NCI-H1694 treated with DMSO at 0.1 percent for 48 hours (cell line): ENCODE measurements around the gene PEX14.

Experiments
- DNase-seq: peaks from one replicate; lab custom pipeline; 2025; lab: John Stamatoyannopoulos, UW

PEX14 gene

DNA sequence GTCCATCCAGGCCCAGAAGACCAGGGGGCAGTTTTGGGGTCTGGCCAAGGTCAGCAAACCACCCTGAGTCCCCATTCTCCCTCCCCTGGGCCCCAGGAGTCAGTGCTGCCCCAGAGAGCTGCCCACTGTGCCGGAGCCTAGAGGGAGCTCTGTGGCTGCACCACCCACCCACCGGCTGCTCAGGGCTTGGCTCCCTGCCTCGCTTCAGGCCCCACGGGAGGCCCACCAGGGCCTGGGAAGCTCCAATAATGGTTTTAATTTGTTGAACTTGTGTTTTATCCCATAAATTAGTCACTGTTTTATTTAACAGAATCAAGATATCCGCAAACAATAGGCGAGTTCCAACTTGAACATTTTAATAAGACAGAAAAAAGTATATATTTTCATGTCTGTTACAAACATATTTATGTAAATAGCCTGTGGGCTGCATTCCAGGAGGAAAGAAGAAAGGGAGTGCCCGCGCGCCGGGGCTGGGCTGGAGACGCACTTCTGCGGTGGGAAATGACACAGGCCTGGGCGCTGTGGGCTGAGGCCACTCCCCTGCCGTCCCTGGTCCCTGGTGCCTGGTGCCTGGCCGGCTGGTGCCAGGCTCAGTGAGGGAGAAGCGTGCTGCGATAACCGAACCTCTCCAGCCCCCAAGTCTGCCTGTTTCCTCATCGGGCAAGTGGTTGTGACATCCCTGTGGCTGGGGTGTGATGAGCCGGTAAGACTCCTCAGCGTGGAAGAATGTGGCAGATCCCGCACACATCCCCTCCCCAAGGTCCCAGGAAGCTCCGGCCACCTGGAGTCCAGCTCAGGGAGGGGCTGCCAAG lies 160.5 kb downstream of the PEX14 start:
- DNase-seq = peak; percentile 73

DNA sequence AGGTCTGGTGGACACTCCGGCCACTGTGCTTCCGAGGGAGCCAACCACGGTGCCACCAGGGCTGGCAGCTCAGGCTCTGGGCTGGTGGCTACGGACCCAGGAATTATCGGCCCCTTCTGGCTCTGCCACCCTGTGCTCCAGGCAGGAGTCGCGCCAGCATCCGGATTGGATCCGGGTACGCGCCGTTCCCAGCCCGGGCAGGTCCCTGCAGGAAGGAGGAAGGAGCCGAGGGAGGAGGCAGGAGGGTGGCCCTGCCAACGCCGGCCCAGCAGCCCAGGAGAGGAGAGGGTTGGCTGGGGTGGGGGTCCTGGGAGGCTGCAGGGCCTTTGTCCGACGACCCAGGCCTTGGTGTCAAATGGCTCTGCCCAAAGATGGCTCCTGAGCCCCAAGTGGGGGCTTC lies 161.2 kb downstream of the PEX14 start:
- no peak for DNase-seq

DNA sequence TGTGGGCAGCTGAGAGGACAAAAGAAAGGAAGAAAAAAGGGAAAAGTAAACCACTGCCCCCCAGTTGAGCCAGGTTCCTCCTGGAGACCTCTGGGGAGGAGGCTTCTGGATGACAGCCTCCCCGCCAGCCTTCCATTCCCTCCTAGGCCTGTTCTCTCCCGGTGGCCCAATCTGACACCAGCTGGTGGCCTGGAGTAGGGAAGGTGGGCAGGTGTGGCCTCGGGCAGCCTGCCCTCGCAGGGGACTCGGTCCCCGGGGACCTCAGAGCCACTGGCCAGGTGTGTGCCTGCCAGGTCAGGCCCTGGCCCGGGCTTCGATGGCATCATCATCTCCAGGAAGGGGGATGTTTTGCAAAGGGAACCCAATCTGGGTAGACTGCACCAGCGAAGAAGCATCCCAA lies 162.7 kb downstream of the PEX14 start:
- DNase-seq = no peak

DNA sequence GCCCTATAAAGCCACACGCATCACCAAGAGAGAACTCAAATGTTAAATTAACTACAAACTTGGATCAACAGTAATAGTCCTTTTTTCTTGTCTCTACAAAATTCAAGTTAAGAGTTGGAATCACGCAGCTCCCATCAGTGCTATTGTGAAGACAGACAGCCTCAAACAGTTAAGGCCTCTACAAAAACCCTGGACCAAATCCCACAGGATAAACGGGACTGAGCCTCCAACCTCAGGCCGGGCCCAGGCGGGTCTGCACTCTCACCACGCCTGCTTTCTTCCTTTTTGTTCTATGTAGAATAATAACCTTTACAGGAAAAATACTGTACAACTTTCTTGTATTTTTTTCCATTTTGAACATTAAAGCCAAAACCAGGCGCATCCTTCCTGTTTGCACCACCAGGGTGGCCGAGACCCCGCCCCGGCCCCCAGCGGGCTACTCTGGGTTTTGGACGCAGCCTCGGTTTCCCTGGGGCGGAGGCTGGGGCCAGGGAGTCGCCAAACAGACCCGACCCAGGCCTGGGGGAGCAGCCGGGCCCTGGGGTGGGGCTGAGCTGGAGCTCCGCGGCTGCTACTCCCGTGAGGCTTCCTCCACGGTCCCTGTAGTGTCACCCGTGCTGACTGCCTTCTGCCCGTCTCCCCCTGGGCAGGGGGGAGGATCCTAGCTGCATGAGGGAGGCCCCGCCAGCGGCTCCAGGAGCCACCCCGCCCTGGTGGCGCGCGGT lies 163.2 kb downstream of the PEX14 start:
- DNase-seq = no peak

DNA sequence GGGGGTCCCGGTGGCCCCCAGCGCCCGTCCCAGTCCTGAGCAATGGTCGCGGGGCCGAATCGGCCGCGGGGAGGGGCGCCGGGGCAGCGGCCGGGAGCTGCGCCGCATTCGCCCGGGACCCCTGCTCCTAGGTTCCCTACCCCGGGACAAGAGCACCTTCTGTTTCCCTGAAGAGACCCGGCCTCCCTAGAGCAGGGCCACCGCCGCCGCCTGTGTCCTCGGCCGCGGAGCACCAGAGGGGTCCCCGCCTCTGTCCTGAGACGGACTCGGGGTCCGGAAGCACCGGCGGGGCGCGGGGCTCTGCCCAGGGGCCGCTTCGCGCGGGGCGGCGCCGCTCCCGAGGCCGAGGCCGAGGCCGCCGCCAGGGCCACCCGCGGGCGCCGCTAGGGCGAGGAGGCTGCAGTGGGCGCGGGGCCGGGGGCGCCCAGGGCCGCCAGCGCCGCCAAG lies 163.8 kb downstream of the PEX14 start:
- no peak for DNase-seq

DNA sequence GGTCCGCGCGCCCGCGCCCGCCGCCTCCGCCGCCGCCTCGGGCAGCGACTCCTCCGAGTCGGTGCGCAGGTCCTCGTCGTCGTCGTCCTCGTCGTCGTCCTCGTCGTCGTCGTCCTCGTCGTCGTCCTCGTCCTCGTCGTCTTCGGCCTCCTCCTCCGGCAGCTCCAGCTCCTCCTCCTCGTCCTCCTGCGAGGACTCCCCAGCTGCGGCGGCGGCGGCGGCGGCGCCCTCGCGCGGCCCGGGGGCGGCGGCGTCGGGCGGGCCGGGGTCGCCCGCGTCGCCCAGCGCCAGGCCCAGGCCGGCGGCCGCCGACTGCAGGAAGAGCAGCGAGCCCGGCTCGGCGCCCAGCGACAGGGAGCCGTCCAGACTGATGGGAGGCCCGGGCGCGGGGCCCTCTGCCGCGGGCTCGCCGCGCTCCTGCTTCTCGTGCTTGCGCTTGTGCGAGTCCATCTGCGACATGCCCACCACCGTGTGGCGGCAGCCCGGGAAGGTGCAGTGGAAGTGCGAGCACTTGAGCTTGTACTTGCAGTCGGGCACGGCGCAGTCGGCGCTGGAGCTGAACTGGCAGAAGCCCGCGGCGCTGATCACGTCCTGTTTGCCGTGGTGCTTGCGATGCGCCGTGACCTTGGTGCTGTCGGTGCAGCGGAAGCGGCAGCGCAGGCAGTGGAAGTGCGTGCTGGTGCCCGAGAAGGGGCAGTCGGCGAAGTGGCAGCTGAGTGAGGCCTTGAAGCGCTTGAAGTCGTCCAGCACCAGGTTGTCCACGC lies 164.4 kb downstream of the PEX14 start:
- no peak for DNase-seq

DNA sequence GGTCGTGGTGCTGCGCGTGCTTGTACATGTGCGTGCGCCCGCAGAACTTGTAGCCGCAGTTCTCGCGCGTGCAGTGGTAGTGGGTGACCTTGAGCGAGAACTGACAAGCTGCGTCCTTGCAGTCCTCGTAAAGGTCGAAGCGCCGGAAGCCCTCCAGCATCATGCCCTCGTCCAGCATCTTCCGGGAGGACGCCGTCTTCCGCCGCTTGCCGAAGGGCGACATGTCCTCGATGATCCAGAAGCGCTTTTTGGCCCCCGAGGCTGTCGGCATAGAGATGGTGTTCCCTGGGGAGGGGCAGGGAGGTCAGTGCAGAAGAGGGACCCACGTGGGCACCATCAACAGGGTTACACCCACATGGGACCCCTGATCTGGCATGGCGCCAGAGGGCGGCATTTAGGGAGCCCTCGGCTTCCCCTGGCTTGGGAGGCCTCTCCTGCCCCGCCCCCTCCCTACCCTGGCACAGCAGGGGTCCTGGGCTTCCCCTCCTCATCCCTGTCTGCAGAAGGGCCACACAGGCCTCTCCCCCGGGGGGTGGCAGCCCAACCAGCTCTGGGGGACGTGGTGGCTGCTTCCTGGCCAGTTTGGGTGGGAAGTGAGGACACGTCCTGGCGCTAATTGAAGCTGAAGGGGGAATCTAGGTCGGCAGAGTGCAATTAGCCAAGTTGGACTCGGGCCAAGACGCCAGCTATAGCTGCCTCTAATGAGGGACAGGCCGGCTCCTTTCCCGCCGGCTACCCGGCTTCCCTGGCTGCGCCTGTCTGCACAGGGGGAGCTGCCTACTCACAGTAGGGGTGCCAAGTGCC lies 165.2 kb downstream of the PEX14 start:
- DNase-seq = peak; percentile 59

DNA sequence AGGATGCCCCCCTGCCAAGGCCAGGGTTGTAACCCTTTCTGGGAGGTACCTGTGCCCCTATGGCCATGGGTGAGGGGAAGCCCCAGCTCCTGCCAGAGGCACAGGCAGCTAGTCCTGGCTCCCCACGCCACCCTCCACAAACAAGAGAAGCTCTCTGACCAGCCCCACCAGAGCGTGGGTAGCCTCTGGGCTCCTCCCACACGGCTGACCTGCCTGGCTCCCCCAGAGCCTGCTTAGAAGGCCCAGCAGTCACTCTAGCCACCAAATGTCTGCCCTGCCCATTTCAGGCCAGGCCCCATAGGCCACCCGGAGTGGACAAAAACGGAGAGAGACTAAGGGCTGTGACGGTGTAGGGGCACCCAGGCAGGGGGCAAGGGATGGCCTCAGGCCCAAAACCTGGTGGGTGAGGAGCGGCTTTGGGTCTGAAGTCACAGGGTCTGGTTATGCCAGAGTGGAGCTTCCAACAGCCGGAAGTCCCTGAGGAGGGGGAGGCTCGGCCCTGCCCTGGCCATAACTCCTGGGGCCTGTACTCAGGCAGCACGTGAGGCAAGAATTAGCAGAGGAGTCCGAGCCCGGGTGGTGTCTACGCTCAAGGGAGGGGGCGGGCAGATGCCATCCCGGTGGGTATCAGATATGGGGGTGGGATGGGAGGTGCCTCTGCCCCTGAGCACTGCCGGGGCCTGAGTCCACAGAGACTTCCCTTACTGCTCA lies 166.2 kb downstream of the PEX14 start:
- DNase-seq = no peak

DNA sequence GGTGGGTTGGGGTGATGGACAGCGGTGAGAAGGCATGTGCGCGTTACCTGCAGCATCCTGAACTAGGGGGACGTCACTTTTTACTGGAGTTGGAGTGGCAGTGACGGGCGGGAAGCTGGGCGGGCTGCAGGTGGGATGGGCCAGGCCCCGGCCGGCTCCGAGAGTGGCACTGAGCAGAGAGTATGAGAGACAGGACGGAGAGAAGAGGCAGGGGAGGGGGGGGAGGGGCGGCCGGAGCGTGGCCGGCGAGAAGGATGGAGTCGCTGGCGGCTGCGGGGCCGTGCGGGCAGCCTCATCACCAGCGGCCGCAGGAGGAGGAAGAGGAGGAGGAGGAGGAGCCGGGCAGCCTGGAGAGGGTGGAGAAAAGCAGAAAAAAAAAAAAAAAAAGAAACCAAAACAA lies 167.2 kb downstream of the PEX14 start:
- no peak for DNase-seq

DNA sequence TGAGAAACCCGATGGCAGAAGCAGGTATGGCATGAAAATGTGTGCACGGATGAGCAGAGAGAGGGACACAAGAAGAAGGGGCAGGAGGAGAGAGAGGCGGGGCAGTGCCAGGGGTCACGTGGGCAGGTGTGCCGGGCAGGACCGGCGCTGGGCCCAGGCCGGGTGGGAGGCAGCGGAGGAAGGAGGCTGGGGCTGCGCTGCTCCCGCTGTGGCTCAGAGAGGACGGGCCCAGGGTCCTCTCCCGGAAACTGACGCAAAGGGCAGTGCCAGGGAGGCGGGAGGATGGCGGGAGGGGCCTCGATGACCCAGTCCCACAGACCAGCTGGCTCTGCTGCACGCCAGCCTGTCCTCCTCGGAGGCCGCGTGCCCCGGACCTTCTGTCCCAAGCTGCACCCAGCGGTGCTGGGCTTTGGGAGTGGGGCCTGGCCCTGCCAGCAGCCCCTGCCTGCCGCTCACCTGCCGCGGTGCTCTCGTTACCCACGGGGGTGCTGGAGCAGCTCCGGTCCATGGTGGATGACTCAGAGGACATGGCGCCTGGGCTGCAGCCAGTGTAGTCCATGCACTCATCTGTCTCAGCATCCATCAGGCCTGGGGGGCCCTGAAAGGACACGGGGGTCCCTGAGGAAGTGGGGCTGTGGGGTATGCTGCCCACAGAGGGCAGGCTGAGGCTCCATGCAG lies 167.8 kb downstream of the PEX14 start:
- DNase-seq = no peak

DNA sequence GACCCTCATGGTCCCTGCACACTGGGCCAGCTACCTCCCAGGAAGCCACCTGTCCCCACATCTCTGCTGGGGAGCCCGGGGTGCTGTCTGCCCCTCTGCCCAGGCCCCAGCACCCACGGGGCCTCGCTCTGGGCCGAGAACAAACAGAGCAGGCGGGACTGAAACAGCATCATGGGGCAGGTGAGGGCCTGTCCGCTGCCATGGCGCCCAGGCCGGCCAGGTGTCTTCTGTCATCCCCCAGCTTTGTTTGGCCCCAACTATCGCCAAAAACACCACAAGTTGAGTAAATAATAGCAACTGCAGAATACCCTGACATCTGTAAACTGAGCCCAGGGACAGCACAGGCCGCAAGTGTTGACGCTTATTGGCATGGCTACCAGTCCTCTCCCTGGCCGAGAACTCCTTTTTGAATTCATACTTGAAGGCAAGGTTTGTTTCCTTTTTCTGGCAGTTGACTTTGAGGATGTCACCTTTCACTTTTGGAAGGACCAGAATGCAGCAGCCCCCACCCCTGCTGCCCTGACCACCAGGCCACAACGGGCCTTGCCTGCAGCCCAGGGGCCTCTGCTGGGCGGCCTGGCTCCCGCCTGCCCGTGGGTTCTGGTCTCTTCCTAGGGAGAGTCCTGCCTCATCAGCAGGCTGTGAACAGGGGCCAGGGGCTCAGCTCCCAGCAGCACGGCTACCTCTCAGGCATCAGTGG lies 169.0 kb downstream of the PEX14 start:
- DNase-seq = no peak

DNA sequence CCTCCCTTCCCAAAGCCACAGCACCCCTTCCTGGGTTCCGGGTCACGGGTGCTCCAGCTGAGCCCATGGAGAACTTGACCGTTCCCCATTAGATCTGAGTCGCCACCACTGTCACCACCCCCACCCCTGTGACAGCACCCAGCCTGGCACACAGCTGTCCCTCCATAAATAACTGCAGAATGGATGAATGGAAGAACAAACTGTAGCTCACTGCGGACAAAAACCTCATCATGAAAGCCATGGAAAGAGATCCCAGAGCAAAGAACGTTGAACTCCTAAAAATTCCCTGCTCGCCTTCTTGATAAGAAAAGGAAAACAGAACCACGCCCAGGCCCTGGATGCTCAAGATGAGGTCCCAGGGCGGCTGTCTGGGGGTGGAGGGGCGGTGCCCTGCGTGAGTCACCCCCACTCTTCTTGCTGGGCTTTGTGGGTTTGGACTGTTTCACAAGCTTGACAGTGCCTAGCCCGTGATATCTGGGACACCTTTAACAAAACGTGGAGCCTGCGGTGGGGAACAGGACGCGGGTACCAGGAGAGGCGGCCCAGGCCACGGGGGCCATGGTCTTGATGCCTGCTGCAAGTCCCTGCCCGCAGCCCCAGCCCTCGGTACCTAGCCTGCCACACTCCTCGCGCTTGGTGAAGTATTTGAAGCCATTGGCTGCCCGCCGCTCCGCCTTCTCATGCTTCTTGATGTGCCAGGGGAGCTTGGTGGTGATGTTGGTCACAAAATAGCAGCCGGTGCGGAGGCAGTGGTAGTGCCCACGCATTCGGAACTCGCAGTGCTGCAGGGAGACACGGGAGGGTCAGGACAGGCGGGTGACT lies 169.8 kb downstream of the PEX14 start:
- no peak for DNase-seq

DNA sequence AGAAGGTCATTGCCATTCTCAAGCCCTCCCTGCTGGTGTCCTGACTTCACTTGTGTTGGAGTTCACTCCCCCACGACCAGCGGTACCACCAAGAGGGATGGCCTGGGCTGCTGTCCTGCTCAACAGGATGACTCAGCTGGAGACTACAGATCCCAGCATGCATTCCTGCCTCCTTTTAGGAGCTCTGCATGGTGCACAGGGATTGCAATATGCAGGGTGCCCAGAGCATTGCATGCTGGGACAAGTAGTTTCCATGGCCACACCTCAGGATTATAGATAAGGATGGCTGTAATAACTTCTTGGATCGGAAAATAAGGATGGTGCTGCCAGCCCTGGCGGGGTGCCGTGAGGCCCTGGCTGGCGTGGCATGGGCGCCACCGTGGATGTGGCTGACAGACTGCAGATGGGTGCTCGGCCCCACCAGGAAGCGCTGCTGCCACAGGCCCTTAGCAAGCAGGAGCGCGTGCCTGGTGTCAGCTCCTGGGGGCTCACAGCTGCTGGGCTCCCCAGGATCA lies 171.7 kb downstream of the PEX14 start:
- DNase-seq = no peak

DNA sequence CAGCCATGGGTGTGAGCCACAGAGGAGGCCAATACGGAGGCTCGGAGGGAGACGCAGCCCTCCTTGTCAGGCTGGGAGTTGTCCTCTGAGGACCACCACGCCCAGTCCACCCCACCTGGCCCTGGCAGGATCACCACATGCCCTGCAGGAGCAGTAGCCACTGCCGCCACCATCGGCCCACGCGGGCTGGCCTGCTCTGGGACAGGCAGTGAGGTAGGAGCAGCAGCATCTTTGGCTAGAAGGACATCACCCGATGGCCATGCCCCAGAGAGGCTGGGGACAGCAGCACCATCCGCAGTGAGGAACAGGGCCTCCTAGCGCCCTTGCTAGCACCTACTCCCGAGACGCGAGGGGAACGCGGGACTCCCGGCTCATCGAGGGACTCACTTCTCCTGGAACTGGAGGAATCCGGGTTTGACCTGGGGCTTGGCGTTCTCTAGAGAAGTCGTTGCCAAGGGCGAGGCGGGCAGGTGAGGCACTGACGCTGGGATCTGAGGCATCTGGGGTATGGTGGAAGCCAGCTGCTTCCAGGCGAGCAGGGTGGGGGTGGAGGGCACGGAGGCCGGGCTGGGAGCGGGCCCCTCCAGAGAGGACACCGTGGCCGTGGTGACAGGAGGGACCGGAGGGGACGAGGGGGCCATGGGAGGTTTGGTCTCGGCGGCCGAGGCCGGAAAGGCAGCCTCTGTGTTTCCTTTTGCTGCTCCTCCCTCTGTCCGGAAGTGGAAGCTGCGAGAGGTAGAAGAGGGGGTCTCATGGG lies 172.8 kb downstream of the PEX14 start:
- no peak for DNase-seq

DNA sequence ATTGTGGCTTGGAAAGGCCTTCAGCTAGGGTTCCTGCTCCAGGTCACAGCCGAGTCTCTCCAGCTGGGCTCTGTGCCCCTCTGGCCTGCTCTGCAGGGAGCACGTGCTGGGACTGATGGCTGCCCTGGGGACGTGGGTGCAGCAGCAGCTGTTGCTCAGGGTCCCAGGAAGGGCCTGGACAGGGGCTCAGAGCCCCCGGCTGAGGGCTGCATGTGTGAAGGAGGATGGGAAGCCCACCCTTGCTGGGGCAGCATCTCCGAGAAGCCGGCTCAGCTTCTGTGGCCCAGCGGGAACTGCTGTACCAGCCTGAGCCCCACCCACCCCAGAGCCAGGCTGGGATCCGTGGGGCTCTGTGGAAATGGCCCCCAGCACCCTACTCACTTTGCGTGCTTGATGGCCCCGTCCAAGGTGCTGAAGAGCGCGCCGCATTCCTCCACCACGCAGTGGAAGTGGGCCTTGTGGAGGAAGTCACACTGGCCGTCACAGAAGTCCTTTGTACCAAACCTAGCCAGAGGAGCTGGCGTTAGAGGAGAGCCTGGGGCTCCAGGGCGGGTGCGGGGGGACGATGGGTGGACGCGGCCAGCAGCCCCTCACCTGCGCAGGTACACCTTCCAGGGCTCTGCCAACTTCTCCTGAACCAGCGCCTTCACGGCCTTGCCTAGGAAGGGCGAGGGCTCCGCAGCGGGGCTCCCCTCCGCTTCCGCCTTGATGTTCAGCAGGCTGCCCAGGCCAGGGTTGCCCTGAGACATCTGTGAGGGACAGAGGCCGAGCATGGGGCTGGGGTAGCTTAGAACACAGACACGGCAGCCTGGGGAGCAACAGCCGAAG lies 174.2 kb downstream of the PEX14 start:
- DNase-seq = no peak

DNA sequence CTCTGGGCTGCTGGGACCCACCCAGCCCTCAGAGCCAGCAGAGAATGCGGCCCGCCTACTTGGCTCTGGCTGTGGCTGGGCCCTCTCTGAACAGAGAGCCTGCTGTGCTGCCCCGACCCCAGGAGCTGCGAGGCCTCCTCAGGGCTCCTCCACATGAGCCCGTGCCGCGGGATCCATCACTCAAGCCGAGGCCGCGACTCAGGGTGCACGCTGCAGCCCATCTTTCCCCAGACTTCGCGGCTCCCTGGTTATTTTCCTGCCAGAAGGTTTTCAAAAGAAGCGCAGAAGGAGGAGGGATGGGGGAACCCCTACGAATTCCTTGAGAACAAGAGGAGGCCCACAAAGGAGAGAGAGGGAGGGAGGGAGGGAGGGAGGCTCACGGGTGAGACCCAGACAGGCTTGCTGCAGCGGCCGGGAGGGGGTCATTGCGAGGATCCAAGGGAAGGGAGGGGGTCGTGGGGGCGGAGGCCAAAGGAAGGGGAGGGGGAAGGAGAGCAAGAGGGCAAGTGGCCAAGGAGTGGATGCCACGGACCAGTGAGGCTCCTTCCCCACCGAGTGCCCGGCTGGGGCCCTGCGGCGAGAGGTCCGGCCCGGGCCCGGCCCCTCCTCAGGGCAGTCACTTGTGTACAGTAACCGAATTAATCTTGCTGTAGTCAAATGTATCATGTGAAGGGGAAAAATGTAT lies 174.9 kb downstream of the PEX14 start:
- DNase-seq = no peak
